Suprapubic skin (tissue), 4 donors: ENCODE measurements around the gene ZC3H12A. TPM values are rescaled to one million over a fixed set of nuclear protein-coding genes. Genes with fewer than 3 reads are reported as not detected.

Experiments
- DNase-seq, 2 donors: peaks; one replicate each; pipeline ENCODE4 v3.0.0-alpha.2; 2019; ENCODE audit warnings: low spot score in 2 of 2
- H3K27ac ChIP-seq: fragments of 200-600 bp; sonication (generic); one replicate; pipeline ENCODE4 v1.5.1; 2019
- H3K27me3 ChIP-seq: fragments of 200-600 bp; sonication (generic); one replicate; pipeline ENCODE4 v1.5.1; 2019
- H3K36me3 ChIP-seq: fragments of 200-600 bp; sonication (generic); one replicate; pipeline ENCODE4 v1.5.1; 2019
- H3K4me1 ChIP-seq: fragments of 200-600 bp; sonication (generic); one replicate; pipeline ENCODE4 v1.5.1; 2019
- H3K4me3 ChIP-seq: fragments of 200-600 bp; sonication (generic); one replicate; pipeline ENCODE4 v1.5.1; 2019; ENCODE audit warnings: mild to moderate bottlenecking
- H3K9me3 ChIP-seq: fragments of 200-600 bp; sonication (generic); one replicate; pipeline ENCODE4 v1.5.1; 2019
- EP300 ChIP-seq: sonication (generic); formaldehyde crosslinking; IDR thresholded peaks from one replicate; pipeline ENCODE4 v1.6.1; 2017; ENCODE audit warnings: antibody characterized with exemption
- POLR2A ChIP-seq, 2 donors: fragments of 450-650 bp; IDR thresholded peaks; one replicate each; pipeline ENCODE4 v1.6.1; 2017; ENCODE audit warnings: antibody characterized with exemption in 2 of 2, mild to moderate bottlenecking in 2 of 2, moderate library complexity in 2 of 2
- POLR2AphosphoS5 ChIP-seq, 3 donors: sonication (generic); formaldehyde crosslinking; IDR thresholded peaks; one replicate each; pipeline ENCODE4 v1.6.1; 2017; ENCODE audit warnings: antibody characterized with exemption in 3 of 3
- WGBS: methylation state at CpG from one replicate; pipeline ENCODE4 v1.1.5; 2018; 5-methylcytosine and 5-hydroxymethylcytosine counted together
- total RNA-seq, 4 donors: library from RNA; depleted of rRNA; stranded (reverse); fragments of >200 nt; gene quantifications; one replicate each; pipeline ENCODE4 v1.1.0, GENCODE V29; 2016
- TF ChIP-seq, protein P1 (sequence below), 2 donors: fragments of 200-600 bp in 1 of 2; fragments of 450-650 bp in 1 of 2; sonication (generic) in 1 of 2; IDR thresholded peaks; one replicate each; pipeline ENCODE4 v1.5.1; 2016 to 2019; ENCODE audit warnings: antibody characterized with exemption in 2 of 2, mild to moderate bottlenecking in 1 of 2, moderate library complexity in 1 of 2

ZC3H12A gene
- total RNA-seq, 4 donors from 2014 or later, result 47.7 to 107 (median 56.1) TPM

DNA sequence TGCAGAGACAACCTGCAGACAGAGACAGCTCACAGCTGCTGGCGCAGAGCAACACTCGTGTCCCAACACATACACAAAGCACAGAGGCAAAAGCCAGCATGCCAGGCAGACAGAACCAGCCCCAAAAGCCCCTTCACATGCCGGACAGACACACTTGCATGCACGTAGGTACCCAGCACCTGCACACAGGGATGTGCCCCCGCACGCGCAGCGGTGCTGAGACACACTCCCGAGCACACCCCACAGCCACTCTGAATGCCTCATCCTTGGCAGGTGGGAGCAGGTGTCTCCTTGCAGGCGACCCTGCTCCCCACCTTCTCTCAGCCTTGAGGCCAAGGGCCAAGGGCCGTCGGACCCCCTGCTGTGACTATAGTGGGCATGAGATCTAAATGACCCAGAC lies 41.2 kb upstream of the ZC3H12A start:
- WGBS, result 78% methylated on average over 11 of the region's 12 CpGs
- peaks cover 36% of the 10 kb centered on the region for H3K27me3 ChIP-seq
- no peak for DNase-seq
- no peaks in the 10 kb centered on the region for H3K4me1 ChIP-seq
- no peak for TF ChIP-seq POLR2AphosphoS5 (IDR thresholded peaks at IDR 0.05)
- no peak for TF ChIP-seq POLR2A (IDR thresholded peaks at IDR 0.05)
- no peak for TF ChIP-seq EP300
- TF ChIP-seq, protein P1, sequence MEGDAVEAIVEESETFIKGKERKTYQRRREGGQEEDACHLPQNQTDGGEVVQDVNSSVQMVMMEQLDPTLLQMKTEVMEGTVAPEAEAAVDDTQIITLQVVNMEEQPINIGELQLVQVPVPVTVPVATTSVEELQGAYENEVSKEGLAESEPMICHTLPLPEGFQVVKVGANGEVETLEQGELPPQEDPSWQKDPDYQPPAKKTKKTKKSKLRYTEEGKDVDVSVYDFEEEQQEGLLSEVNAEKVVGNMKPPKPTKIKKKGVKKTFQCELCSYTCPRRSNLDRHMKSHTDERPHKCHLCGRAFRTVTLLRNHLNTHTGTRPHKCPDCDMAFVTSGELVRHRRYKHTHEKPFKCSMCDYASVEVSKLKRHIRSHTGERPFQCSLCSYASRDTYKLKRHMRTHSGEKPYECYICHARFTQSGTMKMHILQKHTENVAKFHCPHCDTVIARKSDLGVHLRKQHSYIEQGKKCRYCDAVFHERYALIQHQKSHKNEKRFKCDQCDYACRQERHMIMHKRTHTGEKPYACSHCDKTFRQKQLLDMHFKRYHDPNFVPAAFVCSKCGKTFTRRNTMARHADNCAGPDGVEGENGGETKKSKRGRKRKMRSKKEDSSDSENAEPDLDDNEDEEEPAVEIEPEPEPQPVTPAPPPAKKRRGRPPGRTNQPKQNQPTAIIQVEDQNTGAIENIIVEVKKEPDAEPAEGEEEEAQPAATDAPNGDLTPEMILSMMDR (IDR thresholded peaks at IDR 0.05), result no peak
- H3K9me3 ChIP-seq, result no peaks in the 10 kb centered on the region
- H3K36me3 ChIP-seq, result no peaks in the 10 kb centered on the region
- H3K27ac ChIP-seq, result no peak overlapping the region
- no peak overlapping the region for H3K4me3 ChIP-seq

DNA sequence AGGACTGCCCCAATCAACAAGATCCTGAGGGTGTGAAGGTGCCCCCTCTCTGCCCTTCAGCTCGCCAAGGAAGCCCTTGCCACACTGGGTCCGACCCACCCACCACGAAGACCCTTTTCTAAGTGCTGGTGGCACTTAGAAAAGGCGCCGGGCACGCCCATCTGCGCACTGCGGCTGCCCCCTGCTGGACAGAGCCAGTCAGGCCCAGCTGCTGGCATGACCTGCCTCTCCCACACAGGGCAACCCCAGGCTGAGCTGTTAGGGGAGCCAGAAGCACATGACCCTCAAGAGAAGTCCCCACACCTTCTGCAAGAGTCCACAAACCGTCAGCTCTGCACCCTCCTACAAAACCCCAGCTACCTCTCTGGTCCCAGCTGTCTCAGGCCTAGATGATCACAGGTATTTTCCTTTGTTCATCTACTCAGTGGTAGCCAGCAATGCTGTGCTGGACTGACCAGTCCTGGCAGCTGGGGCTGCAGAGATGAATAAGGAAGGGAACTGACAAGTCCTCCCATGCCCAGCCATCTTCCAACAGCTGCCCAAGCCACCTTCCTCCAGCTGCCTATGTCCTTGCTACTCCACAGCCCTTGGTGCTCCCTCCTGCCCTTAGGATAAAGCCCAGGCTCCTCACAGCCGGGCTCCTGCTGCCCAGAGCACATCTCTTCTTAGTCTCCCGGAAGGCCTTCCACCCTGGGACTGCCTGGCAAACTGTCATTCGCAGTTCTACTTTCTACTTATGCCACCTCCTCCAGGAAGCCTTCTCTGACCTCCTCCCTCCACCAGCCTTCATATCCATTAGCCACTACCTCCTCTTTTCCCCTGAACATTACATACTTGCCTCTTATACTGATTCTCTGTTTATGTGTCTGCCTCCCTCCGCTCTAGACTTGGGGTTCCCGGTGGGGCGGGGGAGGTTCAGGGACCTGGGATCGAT lies 39.8 kb upstream of the ZC3H12A start:
- no peak for TF ChIP-seq POLR2A (IDR thresholded peaks at IDR 0.05)
- no peak for TF ChIP-seq POLR2AphosphoS5 (IDR thresholded peaks at IDR 0.05)
- TF ChIP-seq, protein P1 (IDR thresholded peaks at IDR 0.05), result peak; percentile 84 to 90
- TF ChIP-seq EP300, result no peak
- Histone ChIP-seq H3K9me3 (no peaks in the 10 kb centered on the region), H3K27ac (no peak overlapping the region), H3K4me3 (no peak overlapping the region), H3K27me3 (peaks cover 40% of the 10 kb centered on the region), H3K36me3 (no peaks in the 10 kb centered on the region), H3K4me1 (no peaks in the 10 kb centered on the region)
- WGBS, result 40% methylated on average over 11 of the region's 16 CpGs
- DNase-seq, result no peak

DNA sequence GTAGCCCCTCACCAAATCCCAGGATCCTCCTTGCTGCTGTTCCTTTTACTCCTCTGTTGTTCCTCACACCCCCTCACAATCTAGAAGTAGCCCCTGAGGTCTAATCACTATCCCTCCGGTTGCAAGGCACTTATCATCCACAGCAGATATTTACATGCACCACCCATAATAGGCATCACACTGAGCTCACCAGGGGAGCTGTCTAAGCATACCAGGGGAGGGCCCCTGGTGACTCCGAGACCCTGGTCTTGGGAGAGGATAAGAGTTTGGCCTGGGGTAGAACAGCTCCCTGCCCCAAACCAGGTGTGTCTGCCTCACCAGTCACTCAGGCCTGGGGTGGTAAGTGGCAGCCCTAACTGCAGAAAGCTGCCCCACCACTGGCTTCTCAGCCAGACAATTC lies 37.3 kb upstream of the ZC3H12A start:
- Histone ChIP-seq H3K4me3 (no peak overlapping the region), H3K9me3 (no peaks in the 10 kb centered on the region), H3K4me1 (no peaks in the 10 kb centered on the region), H3K36me3 (no peaks in the 10 kb centered on the region), H3K27ac (no peak overlapping the region), H3K27me3 (peaks cover 37% of the 10 kb centered on the region)
- 77% methylated on average over 2 of the region's 2 CpGs for WGBS
- no peak for TF ChIP-seq POLR2A (IDR thresholded peaks at IDR 0.05)
- TF ChIP-seq, protein P1 (IDR thresholded peaks at IDR 0.05), result no peak
- no peak for TF ChIP-seq POLR2AphosphoS5 (IDR thresholded peaks at IDR 0.05)
- TF ChIP-seq EP300, result no peak
- DNase-seq, result no peak

DNA sequence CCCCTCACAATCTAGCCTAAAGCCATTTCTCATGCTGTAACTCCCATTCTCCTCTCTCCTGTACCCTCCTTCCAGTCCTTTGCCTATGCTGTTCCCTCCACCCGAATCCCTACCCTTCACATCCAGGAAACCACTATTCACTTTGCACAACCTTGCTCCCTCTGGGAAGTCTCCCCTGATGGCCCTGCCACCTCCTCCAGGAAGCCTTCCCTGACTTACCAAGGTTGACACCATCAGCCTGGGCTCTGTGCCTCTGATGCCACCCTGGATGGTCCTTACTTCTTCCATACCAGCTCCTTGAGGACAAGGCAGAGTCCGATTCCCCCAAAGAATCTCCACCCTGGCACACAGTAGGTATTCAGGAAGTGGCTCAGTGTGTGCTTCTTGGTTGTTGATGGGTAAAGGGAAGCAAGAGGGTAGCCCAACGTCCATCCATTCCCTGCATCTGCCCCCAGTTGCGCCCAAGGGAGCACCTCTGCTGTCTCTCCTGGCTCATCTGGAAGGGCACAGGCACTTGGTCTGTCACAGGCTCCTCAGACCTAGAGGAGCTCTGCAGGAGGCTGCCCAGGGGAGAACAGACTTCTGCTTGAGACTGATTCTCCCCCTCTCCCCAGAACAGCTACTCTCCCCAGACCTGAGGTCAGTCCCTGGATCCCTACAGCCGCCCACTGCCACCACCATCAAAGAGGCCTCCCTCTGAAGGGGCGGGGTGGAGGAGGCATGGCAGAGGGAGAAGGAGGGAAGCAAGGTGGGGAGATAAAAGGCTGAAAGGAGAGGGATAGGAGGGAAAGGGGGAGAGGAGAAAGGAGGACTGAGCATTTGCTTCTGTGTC lies 36.1 kb upstream of the ZC3H12A start:
- no peaks in the 10 kb centered on the region for H3K4me1 ChIP-seq
- no peaks in the 10 kb centered on the region for H3K9me3 ChIP-seq
- no peaks in the 10 kb centered on the region for H3K36me3 ChIP-seq
- TF ChIP-seq EP300 (no peak), POLR2A (IDR thresholded peaks at IDR 0.05) (no peak), POLR2AphosphoS5 (IDR thresholded peaks at IDR 0.05) (no peak)
- TF ChIP-seq, protein P1 (IDR thresholded peaks at IDR 0.05), result no peak
- no peak overlapping the region for H3K4me3 ChIP-seq
- 79% methylated on average over 4 of the region's 6 CpGs for WGBS
- no peak overlapping the region for H3K27ac ChIP-seq
- peaks cover 30% of the 10 kb centered on the region for H3K27me3 ChIP-seq
- no peak for DNase-seq
